NCI-H510A treated with DMSO at 0.1 percent for 48 hours (cell line): ENCODE measurements around the gene RGS16.

ENCODE experiments used
- DNase-seq: peaks from one replicate; lab custom pipeline; 2025; lab: John Stamatoyannopoulos, UW

RGS16 gene

DNA sequence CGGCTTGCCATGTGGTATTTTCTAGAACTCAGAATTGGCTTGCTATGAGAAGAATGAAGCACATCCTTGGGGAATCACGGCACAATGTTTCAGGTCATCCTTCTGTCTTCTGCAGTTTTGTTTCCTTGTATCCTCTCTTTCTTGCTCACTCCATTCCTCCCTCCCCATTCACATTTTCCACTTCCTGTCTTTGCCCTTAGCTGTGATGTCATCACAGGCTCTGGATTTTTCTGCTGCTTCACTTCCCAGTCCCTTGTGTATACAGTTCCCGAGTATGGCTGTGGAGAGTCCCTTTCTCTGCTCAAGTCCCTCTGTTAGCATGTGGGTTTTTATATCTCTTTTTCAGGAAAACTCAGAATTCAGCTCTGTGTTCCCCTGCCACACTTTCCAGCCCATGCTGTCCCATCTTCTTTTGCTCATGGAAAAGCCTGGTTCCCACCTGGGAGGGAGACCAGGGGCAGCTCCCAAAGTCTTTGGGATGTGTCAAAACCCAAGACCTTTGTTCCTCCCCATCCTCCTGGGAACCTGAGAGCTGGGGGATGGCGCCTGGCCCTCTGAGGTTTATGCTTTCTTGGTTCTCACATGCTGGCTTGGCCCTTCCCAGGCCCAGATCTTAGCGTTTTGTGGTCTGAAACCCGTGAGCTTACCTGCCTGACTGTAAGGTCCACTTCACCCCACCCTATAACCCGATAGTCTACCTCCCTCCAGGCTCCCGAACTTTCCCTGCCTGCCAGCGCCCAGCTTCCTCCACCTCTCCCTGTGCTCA, 4.8 kb upstream of the RGS16 start:
- peak; percentile 51 for DNase-seq

DNA sequence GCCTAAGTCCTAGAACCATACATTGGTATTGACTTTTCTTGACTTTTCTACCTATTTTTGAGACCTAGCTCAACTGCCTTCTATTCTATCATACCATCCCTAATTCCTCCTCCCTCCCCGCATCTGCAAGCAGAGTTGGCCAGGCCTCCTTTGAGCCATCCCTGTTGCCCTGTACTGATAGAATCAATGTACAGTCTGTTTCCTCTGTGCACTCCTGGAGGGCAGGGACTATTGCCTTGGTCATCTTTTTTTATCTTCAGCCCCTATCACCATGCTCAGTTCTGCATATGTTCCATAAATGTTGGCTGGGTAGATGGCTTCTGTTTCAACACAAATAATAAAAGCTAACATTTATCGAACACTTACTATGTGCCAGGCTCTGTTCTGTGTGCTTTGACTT, 4.0 kb upstream of the RGS16 start:
- DNase-seq, result no peak

DNA sequence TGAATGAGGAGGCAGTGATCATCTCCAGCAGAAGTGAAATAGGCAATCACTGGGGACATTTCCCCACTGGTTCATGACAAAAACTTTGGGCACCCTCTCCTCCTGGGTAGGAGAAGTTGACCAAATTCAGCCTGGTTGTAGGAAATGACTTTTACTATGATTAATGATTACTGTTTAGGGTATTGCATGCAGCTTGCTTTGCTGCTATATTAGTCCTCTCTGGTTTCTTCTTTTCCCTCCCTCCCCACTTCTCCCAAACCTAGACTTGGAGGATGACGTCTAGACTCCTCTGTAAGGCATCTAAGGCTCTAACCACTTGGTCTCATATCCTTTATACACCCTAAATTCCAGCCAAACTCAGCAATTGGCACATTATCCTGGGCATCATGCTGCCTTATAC, 3.4 kb upstream of the RGS16 start:
- no peak for DNase-seq

- DNase-seq, result peak; percentile 50
Observed at GRCh38 chr1:182603646-182604174, 479 bp downstream of the RGS16 start.

DNA sequence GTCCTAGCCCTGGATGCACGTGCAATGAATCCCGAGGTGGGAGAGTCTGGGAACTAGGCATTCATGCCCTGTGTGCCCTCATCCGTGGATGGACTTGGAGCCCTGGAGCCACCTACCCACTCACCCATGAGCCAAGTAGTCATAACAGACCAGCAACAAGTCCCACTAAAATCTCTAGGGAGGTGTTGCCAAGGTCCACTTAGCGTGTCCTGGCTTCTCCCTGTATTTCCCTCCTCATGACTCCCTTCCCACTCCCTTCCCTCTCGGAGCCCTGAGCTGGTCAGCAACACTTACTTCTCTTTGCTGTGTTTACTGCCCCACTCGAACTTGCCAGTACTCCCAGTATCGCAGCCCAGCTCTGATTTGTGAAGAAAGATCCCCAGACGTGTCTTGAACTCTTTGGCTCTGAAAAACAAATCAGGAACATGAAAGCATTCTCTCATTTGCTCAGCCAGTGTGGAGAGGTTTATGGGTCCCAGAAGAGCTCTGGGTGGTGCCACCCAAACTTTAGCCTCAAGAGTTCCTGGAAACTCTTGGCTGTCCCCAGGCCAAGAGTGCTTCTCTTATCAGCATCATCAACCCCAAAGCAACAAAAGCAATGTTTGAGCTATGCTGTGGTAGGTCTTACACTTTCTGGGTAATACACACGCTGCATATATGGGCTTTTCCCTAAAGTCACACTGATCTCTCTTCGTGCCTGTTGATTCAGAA, 1.1 kb downstream of the RGS16 start:
- no peak for DNase-seq

DNA sequence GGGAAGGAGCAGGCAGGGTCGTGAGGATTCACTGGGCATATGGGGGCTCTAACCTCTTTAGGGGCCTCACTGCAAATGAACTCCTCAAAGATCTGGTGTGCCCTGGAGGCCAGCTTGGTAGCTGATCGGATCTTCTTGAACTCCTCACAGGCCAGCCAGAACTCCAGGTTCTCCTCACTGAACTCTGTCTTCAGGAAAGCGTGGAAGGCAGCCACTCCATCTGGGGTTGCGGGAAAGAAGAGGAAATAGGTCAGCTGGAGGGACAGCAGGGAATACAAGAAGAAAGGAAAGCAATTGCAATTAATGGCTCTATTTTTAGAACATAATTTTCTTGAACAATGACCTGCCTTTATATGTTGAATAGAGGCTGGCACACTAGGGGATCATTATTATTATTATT, 2.3 kb downstream of the RGS16 start:
- no peak for DNase-seq

- peak; percentile 86 for DNase-seq
Observed at GRCh38 chr1:182601416-182601786, 2.8 kb downstream of the RGS16 start.

GRCh38 chr1:182600745-182601415, 3.3 kb downstream of the RGS16 start:
- no peak for DNase-seq

DNA sequence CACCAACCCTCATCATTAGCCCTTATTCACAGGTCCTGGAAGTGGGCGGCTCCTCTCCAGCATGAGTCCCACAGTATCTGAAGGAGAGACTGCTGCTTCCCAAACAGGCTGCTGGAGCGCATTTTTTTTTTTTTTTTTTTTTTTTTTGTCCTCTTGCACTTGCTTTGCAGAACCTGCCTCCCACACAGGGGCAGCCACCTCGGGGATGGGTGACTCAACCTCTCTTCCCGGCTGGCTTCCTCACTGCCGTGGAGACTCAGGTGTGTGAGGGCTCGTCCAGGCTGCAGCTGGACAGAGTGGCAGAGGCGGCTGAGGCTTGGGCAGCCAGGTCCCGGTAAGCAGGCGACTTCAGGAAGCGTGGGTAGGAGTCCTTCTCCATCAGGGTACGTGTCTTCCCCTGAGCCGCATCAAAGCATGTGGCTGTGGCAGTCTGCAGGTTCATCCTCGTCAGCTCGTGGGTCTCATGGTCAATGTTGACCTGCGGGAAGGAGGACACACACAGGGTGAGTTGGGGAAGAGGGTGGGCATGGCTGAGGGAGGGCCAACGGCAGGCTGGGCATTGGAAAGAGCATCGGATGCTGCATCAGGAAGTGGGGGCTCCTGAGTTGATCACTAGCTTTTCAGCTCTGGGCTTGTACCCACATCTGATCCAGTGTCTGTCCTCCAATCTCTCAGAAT, 4.0 kb downstream of the RGS16 start:
- no peak for DNase-seq

- no peak for DNase-seq
Observed at GRCh38 chr1:182599339-182599738, 4.8 kb downstream of the RGS16 start.

- no peak for DNase-seq
Observed at GRCh38 chr1:182598296-182598695, 5.9 kb downstream of the RGS16 start.

- no peak for DNase-seq
Observed at GRCh38 chr1:182596934-182597333, 7.3 kb downstream of the RGS16 start.

DNA sequence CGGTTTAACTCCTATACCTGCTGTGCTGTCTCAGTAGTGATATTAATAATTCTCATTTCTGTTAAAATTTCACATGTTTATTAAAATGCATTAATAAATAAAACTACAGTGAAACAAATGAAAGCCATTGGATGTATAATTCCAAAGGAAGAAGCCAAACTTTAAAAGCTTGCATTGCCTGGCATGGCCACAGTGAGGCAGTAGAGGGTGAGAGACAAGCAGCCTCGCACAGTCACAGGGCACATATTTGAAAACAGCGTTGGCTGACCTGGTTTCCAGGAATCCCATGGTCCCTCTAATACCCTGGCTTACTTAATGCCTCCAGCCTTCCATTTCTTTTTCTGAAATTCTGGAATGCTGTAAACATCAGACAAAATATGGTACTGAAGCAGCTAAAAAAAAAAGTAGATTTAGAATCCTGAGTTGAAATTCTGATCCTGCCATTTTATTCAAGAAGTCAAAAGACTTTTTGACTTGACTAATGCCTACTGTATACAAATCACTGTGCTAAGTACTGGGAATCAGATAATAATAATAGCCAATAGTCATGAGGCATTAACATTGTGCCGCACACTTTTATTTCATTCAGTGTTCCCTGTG, 8.4 kb downstream of the RGS16 start:
- peak; percentile 74 for DNase-seq

DNA sequence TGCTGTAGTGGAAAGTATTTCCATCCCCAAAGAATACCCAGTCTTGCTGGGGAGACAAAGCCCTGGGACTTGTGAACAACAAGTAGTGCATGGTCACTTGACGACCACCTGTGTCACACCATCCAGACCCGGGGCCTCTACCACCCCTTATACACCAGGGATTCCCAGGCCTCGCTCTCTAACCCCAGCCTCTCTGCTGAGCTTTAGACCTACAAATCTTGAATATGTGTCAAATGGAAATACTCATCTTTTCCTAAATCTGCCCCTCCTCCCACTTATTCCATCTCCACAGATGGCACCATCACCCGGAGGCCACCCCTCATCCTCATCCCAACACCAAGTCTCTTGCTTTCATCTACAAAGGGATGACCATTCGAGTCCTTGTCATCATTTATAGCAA, 14.3 kb downstream of the RGS16 start:
- DNase-seq, result no peak

- no peak for DNase-seq
Observed at GRCh38 chr1:182589520-182589919, 14.7 kb downstream of the RGS16 start.

- peak; percentile 48 for DNase-seq
Observed at GRCh38 chr1:182588500-182589396, 15.4 kb downstream of the RGS16 start, which contains the start of gene RNASEL. RNASEL (minus strand) TSS chr1:182589256; CDS start chr1:182586806, 2,450 bp downstream.

DNA sequence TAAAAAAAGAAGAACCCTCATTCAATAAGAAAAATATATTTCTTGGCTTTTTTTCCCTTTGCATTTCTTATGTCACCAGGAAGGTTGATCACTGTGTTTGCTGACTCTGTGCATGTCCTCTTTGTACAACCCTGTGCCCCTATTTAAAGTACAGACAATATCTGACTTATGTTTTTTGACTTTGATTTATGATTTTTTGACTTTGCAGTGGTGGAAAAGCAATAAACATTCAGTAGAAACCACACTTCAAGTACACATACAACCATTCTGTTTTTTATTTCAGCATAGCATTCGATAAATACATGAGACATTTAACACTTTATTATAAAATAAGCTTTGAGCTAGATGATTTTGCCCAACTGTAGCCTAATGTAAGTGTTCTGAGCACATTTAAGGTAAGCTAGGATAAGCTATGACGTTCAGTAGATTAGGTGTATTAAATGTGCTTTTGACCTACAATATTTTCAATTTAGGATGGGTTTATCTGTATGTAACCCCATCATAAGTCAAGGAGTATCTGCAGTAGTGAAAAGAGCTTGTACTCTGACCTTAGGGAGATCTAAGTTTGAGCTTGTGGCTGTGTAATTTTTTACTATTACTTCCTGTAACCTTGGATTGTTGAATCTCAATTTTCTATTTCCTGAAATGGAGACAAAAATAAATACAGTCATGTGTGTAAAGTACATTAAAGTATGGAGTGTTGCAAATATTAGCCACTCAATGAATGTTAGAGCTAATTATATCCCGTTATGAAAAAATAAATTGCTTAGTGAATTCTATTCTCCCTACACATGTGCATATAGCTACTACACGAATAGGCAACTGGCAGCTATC, 16.3 kb downstream of the RGS16 start:
- DNase-seq, result no peak

- no peak for DNase-seq
Observed at GRCh38 chr1:182587093-182587492, 17.1 kb downstream of the RGS16 start.

GRCh38 chr1:182586380-182586779, 17.8 kb downstream of the RGS16 start:
- no peak for DNase-seq

DNA sequence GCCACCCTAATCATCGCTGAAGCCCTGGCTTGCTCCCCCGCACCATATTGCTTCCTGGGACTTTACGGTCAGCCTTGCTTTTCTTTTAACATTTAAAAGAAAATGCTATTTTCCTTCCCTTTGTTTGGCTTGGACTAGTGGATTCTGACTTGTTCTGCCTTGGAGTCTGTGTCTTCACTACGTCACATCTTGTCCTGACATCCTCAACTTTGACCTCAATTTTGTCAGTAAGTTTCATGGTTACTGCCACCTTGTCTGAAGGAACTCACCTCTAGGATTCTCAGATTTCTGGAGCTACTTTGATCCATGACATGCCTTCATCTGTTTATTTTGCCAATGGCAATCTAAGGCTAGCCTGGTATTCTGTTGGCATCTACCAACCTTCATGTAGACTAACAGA, 19.4 kb downstream of the RGS16 start:
- no peak for DNase-seq
